H1 (cell line): ENCODE data around the gene LILRB3. TPM values are rescaled to one million over a fixed set of nuclear protein-coding genes. Genes with fewer than 3 reads are reported as not detected.

Source experiments
- CTCF ChIA-PET: fragments of 300-600 bp; sonication (Branson Sonifier 250); formaldehyde crosslinking; loops from one replicate; lab custom pipeline; 2021; ENCODE audit not compliant: partially characterized antibody; lab: Charles Lee
- POLR2A ChIA-PET: fragments of 300-600 bp; sonication (Branson Sonifier 250); formaldehyde crosslinking; loops from one replicate; lab custom pipeline; 2021; ENCODE audit warnings: inconsistent platforms; ENCODE audit not compliant: partially characterized antibody; lab: Charles Lee
- DNase-seq, 2 experiments: peaks; one replicate each; pipeline versions ENCODE4 v3.0.0 to v3.0.0-alpha.2; 2010 to 2022; ENCODE audit warnings: low spot score in 2 of 2, low read depth in 1 of 2, mixed read lengths in 1 of 2
- FAIRE-seq: peaks from 2 replicates; lab custom pipeline; 2011; peaks lifted over from hg19 to GRCh38; lab: Jason Lieb, UNC
- H2AFZ ChIP-seq: 2 replicates; pipeline ENCODE4 v1.8.1; 2012; ENCODE audit warnings: low read length, inconsistent platforms
- H2AK5ac ChIP-seq: 2 replicates; pipeline ENCODE4 v1.6.1; 2013; ENCODE audit warnings: low read depth, low read length
- H2BK120ac ChIP-seq: replicated peaks from 2 replicates; pipeline ENCODE3; 2013; ENCODE audit warnings: low read depth, low read length, inconsistent platforms
- H2BK12ac ChIP-seq: 2 replicates; pipeline ENCODE4 v1.6.1; 2013; ENCODE audit warnings: low read depth, low read length
- H2BK15ac ChIP-seq: 2 replicates; pipeline ENCODE4 v1.6.1; 2013; ENCODE audit warnings: low read length
- H2BK20ac ChIP-seq: 2 replicates; pipeline ENCODE4 v1.6.1; 2013; ENCODE audit warnings: low read length
- H2BK5ac ChIP-seq: 2 replicates; pipeline ENCODE4 v1.6.1; 2013; ENCODE audit warnings: low read depth, low read length
- H3K14ac ChIP-seq: 2 replicates; pipeline ENCODE4 v1.6.1; 2013; ENCODE audit warnings: inconsistent platforms; ENCODE audit not compliant: insufficient read length
- H3K18ac ChIP-seq: 2 replicates; pipeline ENCODE4 v1.6.1; 2013; ENCODE audit warnings: low read length; ENCODE audit errors: extremely low read depth
- H3K23ac ChIP-seq: 2 replicates; pipeline ENCODE4 v1.6.1; 2013; ENCODE audit warnings: inconsistent platforms; ENCODE audit not compliant: insufficient read length
- H3K23me2 ChIP-seq: 2 replicates; pipeline ENCODE4 v1.6.1; 2013; ENCODE audit warnings: low read depth, low read length
- H3K27ac ChIP-seq: 2 replicates; pipeline ENCODE4 v1.6.1; 2011; ENCODE audit warnings: low read depth, low read length, inconsistent platforms
- H3K27me3 ChIP-seq, 4 experiments: replicated peaks in 1 of 4; 1 replicate in 1 of 4; 2 replicates in 3 of 4; pipeline versions ENCODE4 v1.6.1 to v1.8.1; 2011 to 2013; ENCODE audit warnings: low read length in 3 of 4, mild to moderate bottlenecking in 3 of 4, inconsistent platforms in 2 of 4, mixed read lengths in 2 of 4, moderate library complexity in 1 of 4; ENCODE audit not compliant: control insufficient read depth in 3 of 4, insufficient read depth in 3 of 4; ENCODE audit errors: extremely low read depth in 1 of 4
- H3K36me3 ChIP-seq, 4 experiments: 2 replicates each; pipeline versions ENCODE4 v1.6.1 to v1.8.1; 2011 to 2013; ENCODE audit warnings: mild to moderate bottlenecking in 4 of 4, low read length in 3 of 4, moderate library complexity in 2 of 4, control low read depth in 1 of 4, inconsistent platforms in 1 of 4; ENCODE audit not compliant: insufficient read depth in 4 of 4, control insufficient read depth in 2 of 4
- H3K4ac ChIP-seq: replicated peaks from 2 replicates; pipeline ENCODE3; 2013; ENCODE audit warnings: low read length, low read depth, mixed read lengths, inconsistent platforms; ENCODE audit not compliant: insufficient read length
- H3K4me1 ChIP-seq, 4 experiments: replicated peaks in 1 of 4; 1 replicate in 1 of 4; 2 replicates in 3 of 4; pipeline versions ENCODE4 v1.6.1 to v1.8.1; 2011 to 2013; ENCODE audit warnings: low read length in 3 of 4, inconsistent platforms in 2 of 4, mixed read lengths in 1 of 4; ENCODE audit not compliant: insufficient read depth in 4 of 4, control insufficient read depth in 3 of 4
- H3K4me2 ChIP-seq, 2 experiments: 2 replicates each; pipeline versions ENCODE4 v1.6.1 to v1.8.1; 2011 to 2013; ENCODE audit warnings: low read depth in 2 of 2, low read length in 2 of 2, control low read depth in 1 of 2, inconsistent platforms in 1 of 2, mild to moderate bottlenecking in 1 of 2; ENCODE audit not compliant: insufficient read depth in 1 of 2
- H3K4me3 ChIP-seq, 4 experiments: fragments of 200-600, 300-600 bp in 1 of 4; sonication (generic), shearing (Covaris generic), sonication (Bioruptor Twin) in 1 of 4; 2 replicates each; pipeline versions ENCODE4 v1.5.1 to v1.8.1; 2011 to 2016; ENCODE audit warnings: low read length in 4 of 4, low read depth in 3 of 4, control low read depth in 2 of 4, inconsistent platforms in 2 of 4, mild to moderate bottlenecking in 2 of 4, mixed read lengths in 1 of 4, moderate library complexity in 1 of 4; ENCODE audit not compliant: insufficient read depth in 2 of 4; ENCODE audit errors: extremely low read depth in 1 of 4
- H3K56ac ChIP-seq: replicated peaks from 2 replicates; pipeline ENCODE3; 2013; ENCODE audit warnings: low read depth, mild to moderate bottlenecking, mixed read lengths, low read length, inconsistent platforms; ENCODE audit not compliant: insufficient read length
- H3K79me1 ChIP-seq: 2 replicates; pipeline ENCODE4 v1.6.1; 2013; ENCODE audit warnings: low read depth, low read length, control low read depth
- H3K79me2 ChIP-seq, 2 experiments: 2 replicates each; pipeline versions ENCODE4 v1.6.1 to v1.8.1; 2012 to 2013; ENCODE audit warnings: low read length in 2 of 2, mild to moderate bottlenecking in 2 of 2, inconsistent platforms in 1 of 2; ENCODE audit not compliant: insufficient read depth in 2 of 2, control insufficient read depth in 1 of 2
- H3K9ac ChIP-seq, 4 experiments: replicated peaks in 1 of 4; 1 replicate in 1 of 4; 2 replicates in 3 of 4; pipeline versions ENCODE4 v1.6.1 to v1.8.1; 2011 to 2013; ENCODE audit warnings: low read depth in 3 of 4, low read length in 3 of 4, control low read depth in 2 of 4, mild to moderate bottlenecking in 2 of 4, moderate library complexity in 2 of 4, inconsistent platforms in 1 of 4; ENCODE audit errors: extremely low read depth in 1 of 4
- H3K9me3 ChIP-seq, 2 experiments: 2 replicates each; pipeline versions ENCODE4 v1.6.1 to v1.8.1; 2012 to 2013; ENCODE audit warnings: mild to moderate bottlenecking in 2 of 2, moderate library complexity in 2 of 2, control low read depth in 1 of 2, inconsistent platforms in 1 of 2, low read depth in 1 of 2, low read length in 1 of 2, mixed read lengths in 1 of 2; ENCODE audit not compliant: insufficient read depth in 2 of 2
- H4K20me1 ChIP-seq, 2 experiments: replicated peaks in 1 of 2; 2 replicates each; pipeline versions ENCODE3 to v1.8.1; 2011 to 2013; ENCODE audit warnings: inconsistent platforms in 2 of 2, low read length in 2 of 2, mild to moderate bottlenecking in 1 of 2; ENCODE audit not compliant: insufficient read depth in 2 of 2, control insufficient read depth in 1 of 2
- H4K5ac ChIP-seq: 2 replicates; pipeline ENCODE4 v1.6.1; 2013; ENCODE audit warnings: low read length, low read depth, mixed read lengths, inconsistent platforms; ENCODE audit not compliant: insufficient read length
- H4K8ac ChIP-seq: 2 replicates; pipeline ENCODE4 v1.8.0; 2013; ENCODE audit warnings: mild to moderate bottlenecking, moderate library complexity, low read length, inconsistent platforms; ENCODE audit not compliant: insufficient read depth; ENCODE audit errors: extremely low read depth
- H4K91ac ChIP-seq: replicated peaks from 2 replicates; pipeline ENCODE3; 2013; ENCODE audit warnings: low read length, mixed read lengths, inconsistent platforms; ENCODE audit not compliant: insufficient read length
- CHD1 ChIP-seq: IDR thresholded peaks from 2 replicates; pipeline ENCODE4 v1.6.1; 2012; ENCODE audit warnings: low read depth, low read length, improper control_type of control experiment
- CREB1 ChIP-seq: IDR thresholded peaks from 2 replicates; pipeline ENCODE4 v1.6.1; 2012; ENCODE audit warnings: inconsistent platforms
- E2F6 ChIP-seq: IDR thresholded peaks from 2 replicates; pipeline ENCODE4 v1.6.1; 2012; ENCODE audit warnings: inconsistent platforms
- EGR1 ChIP-seq: IDR thresholded peaks from 2 replicates; pipeline ENCODE4 v1.6.1; 2011; ENCODE audit warnings: low read depth, low read length, borderline replicate concordance
- HDAC2 ChIP-seq, 2 experiments: fragments of 300-600 bp in 1 of 2; sonication (generic) in 1 of 2; IDR thresholded peaks; 2 replicates each; pipeline ENCODE4 v1.6.1; 2011 to 2012; ENCODE audit warnings: low read depth in 2 of 2, low read length in 2 of 2, mild to moderate bottlenecking in 2 of 2, moderate library complexity in 2 of 2, borderline replicate concordance in 1 of 2, inconsistent platforms in 1 of 2
- RAD21 ChIP-seq, 2 experiments: IDR thresholded peaks in 1 of 2; conservative IDR thresholded peaks in 1 of 2; 2 replicates each; pipeline ENCODE4 v1.6.1; 2011; ENCODE audit warnings: low read depth in 2 of 2, low read length in 2 of 2, improper control_type of control experiment in 1 of 2, inconsistent platforms in 1 of 2, mild to moderate bottlenecking in 1 of 2, moderate library complexity in 1 of 2
- SAP30 ChIP-seq: fragments of 300-600 bp; sonication (generic); IDR thresholded peaks from 2 replicates; pipeline ENCODE4 v1.7.1; 2012; ENCODE audit warnings: low read length, moderate library complexity, mild to moderate bottlenecking, inconsistent platforms; ENCODE audit not compliant: insufficient read depth, insufficient replicate concordance
- SP2 ChIP-seq: IDR thresholded peaks from 2 replicates; pipeline ENCODE4 v1.6.1; 2012; ENCODE audit warnings: mild to moderate bottlenecking, low read length, inconsistent platforms
- TAF7 ChIP-seq: optimal IDR thresholded peaks from 2 replicates; pipeline ENCODE3; 2011; ENCODE audit warnings: low read depth, mild to moderate bottlenecking, inconsistent platforms, low read length, moderate library complexity, borderline replicate concordance
- WGBS, 2 experiments: shearing (Covaris generic) in 1 of 2; methylation state at CpG; one replicate each; pipeline versions ENCODE4 v1.1.6 to v1.1.7; 2013 to 2015; ENCODE audit warnings: low lambda C conversion rate in 2 of 2, mixed read lengths in 2 of 2, inconsistent platforms in 1 of 2, low coverage in 1 of 2, missing lambda C conversion rate in 1 of 2; ENCODE audit not compliant: insufficient replicate concordance in 2 of 2, insufficient coverage in 1 of 2, insufficient read length in 1 of 2; ENCODE audit errors: extremely low coverage in 1 of 2, missing lambda C conversion rate in 1 of 2; 5-methylcytosine and 5-hydroxymethylcytosine counted together
- polyA plus RNA-seq, 7 experiments: library from polyadenylated mRNA; depleted of rRNA in 3 of 7; stranded (reverse) in 5 of 7; unstranded in 2 of 7; fragments of >200 nt in 5 of 7; fragments of 200-250 nt in 2 of 7; gene quantifications; 1 replicate in 5 of 7; 2 replicates in 1 of 7; 4 replicates in 1 of 7; pipeline versions ENCODE4 v1.2.1 to v1.2.3, GENCODE V29; 2011 to 2013; ENCODE audit warnings: missing spikeins in 2 of 7, mixed read lengths in 2 of 7
- total RNA-seq: library from RNA; stranded (reverse); fragmentation: NEBNext Ultra II Directional; extraction: Animal tissue kit (Norgen Biotek cat#: 25700); gene quantifications from 2 replicates; pipeline ENCODE4 v1.2.1, GENCODE V29; 2021
- TF ChIP-seq, protein P1 (sequence below): IDR thresholded peaks from 2 replicates; pipeline ENCODE4 v1.6.1; 2011; ENCODE audit warnings: low read depth, mild to moderate bottlenecking, low read length; ENCODE audit not compliant: insufficient read depth

The LILRB3 gene
- total and polyA plus RNA-seq, 2 of the 8 experiments (the other 6 are each of a cell fraction or from before 2014, with no cell fraction given): not detected

DNA sequence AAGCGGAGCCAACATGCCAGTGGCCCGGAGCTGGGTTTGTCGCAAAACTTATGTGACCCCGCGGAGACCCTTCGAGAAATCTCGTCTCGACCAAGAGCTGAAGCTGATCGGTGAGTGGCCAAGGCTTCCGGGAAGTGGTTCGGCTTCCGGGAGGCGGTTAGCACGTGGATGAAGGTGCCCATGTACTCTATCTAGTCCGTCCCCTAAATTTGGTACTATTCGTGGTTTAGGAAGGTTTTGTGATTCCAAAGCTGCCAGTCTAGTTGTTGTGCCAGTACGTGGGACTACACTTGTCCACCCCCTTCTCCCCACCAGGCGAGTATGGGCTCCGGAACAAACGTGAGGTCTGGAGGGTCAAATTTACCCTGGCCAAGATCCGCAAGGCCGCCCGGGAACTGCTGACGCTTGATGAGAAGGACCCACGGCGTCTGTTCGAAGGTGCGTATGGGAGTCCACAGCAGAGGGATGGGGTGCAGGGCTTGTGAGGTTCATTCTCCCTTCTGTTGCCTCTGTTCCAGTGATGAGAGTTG, 21.6 kb downstream of the LILRB3 start:
- FAIRE-seq: no peak
- TF ChIP-seq RAD21 (IDR thresholded peaks at IDR 0.05 in 1 of 2, conservative IDR thresholded peaks at IDR 0.05 in 1 of 2; ENCODE audit: low read depth in 2 of 2, low read length in 2 of 2): no peak
- no peak for TF ChIP-seq CREB1
- no peak for TF ChIP-seq E2F6
- TF ChIP-seq, protein P1, sequence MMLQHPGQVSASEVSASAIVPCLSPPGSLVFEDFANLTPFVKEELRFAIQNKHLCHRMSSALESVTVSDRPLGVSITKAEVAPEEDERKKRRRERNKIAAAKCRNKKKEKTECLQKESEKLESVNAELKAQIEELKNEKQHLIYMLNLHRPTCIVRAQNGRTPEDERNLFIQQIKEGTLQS: no peak
- no peak for TF ChIP-seq SP2
- no peak for TF ChIP-seq EGR1
- peak; percentile 79 for TF ChIP-seq SAP30
- no peak for TF ChIP-seq CHD1
- TF ChIP-seq HDAC2 (IDR thresholded peaks at IDR 0.05; ENCODE audit: borderline replicate concordance in 1 of 2, low read depth in 2 of 2, low read length in 2 of 2): 0 out of 4 replicates have a peak, but pooled peaks of 1 of the 2 experiments have one; percentile 21
- TF ChIP-seq TAF7: no peak

More for the DNA sequence above, 21.6 kb downstream of the LILRB3 start:
- H3K27me3 ChIP-seq: no peaks in the 10 kb centered on the region
- ChIA-PET CTCF (interaction anchor here (0.6 to 2.9 kb wide), 6 partner anchors 9 to 1217 kb away, joined by 3 to 7 read pairs (median 4); partner anchors contain the start of gene TMC4), POLR2A (interaction anchor here (0.6 to 28.7 kb wide), 43 partner anchors 6 to 879 kb away, joined by 3 to 909 read pairs (median 5); partner anchors contain the start of genes CNOT3, LENG9, LILRB2 and LILRB3)
- H3K36me3 ChIP-seq: peaks cover 34 to 50% (median 44%) of the 10 kb centered on the region in 4 experiments
- H2BK20ac ChIP-seq: no peak overlapping the region
- H2BK12ac ChIP-seq: no peak overlapping the region; the same call in 1 of the 2 replicates
- peak overlapping the region; percentile 97; the same call in 1 of the 2 replicates for H3K18ac ChIP-seq
- no peak for DNase-seq
- peak overlapping the region; percentile 98 for H2BK5ac ChIP-seq
- H3K4me3 ChIP-seq: peak overlapping the region; percentile 81 to 96 (median 93)
- no peak overlapping the region for H3K4ac ChIP-seq
- peak overlapping the region; percentile 3 for H3K56ac ChIP-seq
- peak overlapping the region; percentile 97 for H3K27ac ChIP-seq
- no peak overlapping the region for H3K14ac ChIP-seq
- H3K4me1 ChIP-seq: peaks cover 9 to 25% (median 16%) of the 10 kb centered on the region in 4 experiments
- H4K5ac ChIP-seq: no peak overlapping the region
- H2AFZ ChIP-seq: no peak overlapping the region
- WGBS, 2 experiments: 6% methylated on average over 26 of the region's 28 CpGs; no CpG with 5 or more reads in 1 of the 2 experiments
- H4K20me1 ChIP-seq: peaks cover 39 to 44% of the 10 kb centered on the region in 2 experiments
- no peak overlapping the region for H2BK15ac ChIP-seq
- H2AK5ac ChIP-seq: no peak overlapping the region
- H3K4me2 ChIP-seq: peak overlapping the region; percentile 60 to 90
- no peak overlapping the region for H3K23ac ChIP-seq
- H3K9me3 ChIP-seq: no peaks in the 10 kb centered on the region
- H4K91ac ChIP-seq: no peak overlapping the region
- H3K79me1 ChIP-seq: peaks cover 9% of the 10 kb centered on the region
- H4K8ac ChIP-seq: no peak overlapping the region
- H3K9ac ChIP-seq: peak overlapping the region; percentile 98 to 99 (median 98)
- H3K79me2 ChIP-seq: peaks cover 32 to 57% of the 10 kb centered on the region in 2 experiments
- peaks cover 20% of the 10 kb centered on the region for H3K23me2 ChIP-seq
- H2BK120ac ChIP-seq: no peak overlapping the region
